Thyroid gland (tissue), 4 donors: ENCODE data around the gene LONRF3. TPM values are rescaled to one million over a fixed set of nuclear protein-coding genes. Genes with fewer than 3 reads are reported as not detected.
"Not testable (repeated sequence)": the region's sequence is repeated elsewhere in the genome, so short reads cannot be mapped to it uniquely, and the experiment has no call there.

Source experiments
- DNase-seq, 2 donors: peaks; one replicate each; pipeline ENCODE4 v3.0.0-alpha.2; 2019
- H3K27ac ChIP-seq, 3 donors: fragments of 200-600 bp; sonication (generic); 1 replicate in 2 of 3; 2 replicates in 1 of 3; pipeline ENCODE4 v1.5.1; 2016 to 2019; ENCODE audit warnings: mild to moderate bottlenecking in 1 of 3, moderate library complexity in 1 of 3
- H3K27me3 ChIP-seq: fragments of 200-600 bp; sonication (generic); one replicate; pipeline ENCODE4 v1.5.1; 2019
- H3K36me3 ChIP-seq, 2 donors: fragments of 200-600 bp; sonication (generic); one replicate each; pipeline ENCODE4 v1.5.1; 2016 to 2019
- H3K4me1 ChIP-seq, 2 donors: fragments of 200-600 bp; sonication (generic); one replicate each; pipeline ENCODE4 v1.5.1; 2017 to 2019
- H3K4me3 ChIP-seq, 3 donors: fragments of 200-600 bp; sonication (generic); replicated peaks in 1 of 3; 1 replicate in 2 of 3; 2 replicates in 1 of 3; pipeline ENCODE4 v1.5.1; 2016; ENCODE audit warnings: mild to moderate bottlenecking in 1 of 3
- H3K9me3 ChIP-seq: fragments of 200-600 bp; sonication (generic); one replicate; pipeline ENCODE4 v1.5.1; 2017
- POLR2A ChIP-seq, 2 donors: fragments of 450-650 bp; IDR thresholded peaks; one replicate each; pipeline ENCODE4 v1.6.1; 2017; ENCODE audit warnings: antibody characterized with exemption in 2 of 2, mild to moderate bottlenecking in 2 of 2, moderate library complexity in 1 of 2
- WGBS, 2 donors: methylation state at CpG; one replicate each; pipeline ENCODE4 v1.1.5; 2017; 5-methylcytosine and 5-hydroxymethylcytosine counted together
- intact Hi-C: fragments of 100-400 bp; cut with DNase I; formaldehyde crosslinking; loops from one replicate; pipeline ENCODE4 v1.15.1; 2023
- total RNA-seq, 4 donors: library from RNA; depleted of rRNA; stranded (reverse); fragments of >200 nt; gene quantifications; one replicate each; pipeline ENCODE4 v1.2.3, GENCODE V29; 2016
- TF ChIP-seq, protein P1 (sequence below), 6 experiments: fragments of 200-600 bp in 3 of 6; fragments of 450-650 bp in 3 of 6; sonication (generic) in 3 of 6; IDR thresholded peaks; one replicate each; pipeline ENCODE4 v1.5.1; 2016 to 2019; ENCODE audit warnings: antibody characterized with exemption in 6 of 6, mild to moderate bottlenecking in 2 of 6, inconsistent platforms in 1 of 6, moderate library complexity in 1 of 6

LONRF3 gene
- total RNA-seq, 4 donors from 2014 or later, result 32.1 to 106 (median 51.9) TPM

DNA sequence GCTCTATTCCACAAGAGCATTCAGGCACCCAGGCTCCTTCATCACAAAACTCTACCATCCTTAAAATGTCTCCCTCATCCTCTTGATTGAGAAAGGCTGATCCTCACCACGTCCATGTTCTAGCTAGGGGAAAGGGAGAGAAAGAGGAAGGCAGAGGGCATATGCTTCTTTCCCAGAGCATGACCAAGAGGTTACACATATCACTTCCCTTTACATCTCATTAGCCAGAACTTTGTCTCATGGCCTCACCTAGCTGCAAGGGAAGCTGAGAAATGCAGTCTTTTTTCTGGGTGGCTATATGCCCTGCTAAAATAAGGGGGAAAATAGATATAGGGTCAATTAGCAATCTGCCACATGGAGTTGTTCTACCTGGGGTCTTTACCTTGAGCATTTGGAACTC lies 42.7 kb downstream of the LONRF3 start:
- intact Hi-C loops, result no loop called here

DNA sequence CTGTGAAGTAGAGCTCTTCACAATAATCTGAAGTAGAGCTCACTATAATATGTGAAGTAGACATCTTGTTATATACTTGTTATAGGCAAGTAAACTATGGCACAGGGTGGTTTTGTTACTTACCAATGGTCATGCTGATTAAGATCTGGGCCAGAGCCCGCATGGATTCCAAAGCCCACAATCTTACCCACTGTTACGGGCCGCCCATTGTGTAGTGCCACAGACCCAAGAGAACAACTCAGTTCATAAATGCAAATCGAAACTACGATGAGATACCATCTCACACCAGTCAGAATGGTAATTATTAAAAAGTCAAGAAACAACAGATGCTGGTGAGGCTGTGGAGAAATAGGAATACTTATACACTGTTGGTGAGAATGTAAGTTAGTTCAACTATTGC lies 51.5 kb downstream of the LONRF3 start:
- no peak overlapping the region for H3K27ac ChIP-seq
- DNase-seq, result no peak
- no peak overlapping the region for H3K4me3 ChIP-seq
- 99% methylated on average over 5 of the region's 5 CpGs for WGBS, 2 donors
- no peaks in the 10 kb centered on the region for H3K4me1 ChIP-seq
- no peaks in the 10 kb centered on the region for H3K36me3 ChIP-seq
- H3K27me3 ChIP-seq, result no peaks in the 10 kb centered on the region
- H3K9me3 ChIP-seq, result no peaks in the 10 kb centered on the region
- intact Hi-C loops, result no loop called here
- TF ChIP-seq, protein P1, sequence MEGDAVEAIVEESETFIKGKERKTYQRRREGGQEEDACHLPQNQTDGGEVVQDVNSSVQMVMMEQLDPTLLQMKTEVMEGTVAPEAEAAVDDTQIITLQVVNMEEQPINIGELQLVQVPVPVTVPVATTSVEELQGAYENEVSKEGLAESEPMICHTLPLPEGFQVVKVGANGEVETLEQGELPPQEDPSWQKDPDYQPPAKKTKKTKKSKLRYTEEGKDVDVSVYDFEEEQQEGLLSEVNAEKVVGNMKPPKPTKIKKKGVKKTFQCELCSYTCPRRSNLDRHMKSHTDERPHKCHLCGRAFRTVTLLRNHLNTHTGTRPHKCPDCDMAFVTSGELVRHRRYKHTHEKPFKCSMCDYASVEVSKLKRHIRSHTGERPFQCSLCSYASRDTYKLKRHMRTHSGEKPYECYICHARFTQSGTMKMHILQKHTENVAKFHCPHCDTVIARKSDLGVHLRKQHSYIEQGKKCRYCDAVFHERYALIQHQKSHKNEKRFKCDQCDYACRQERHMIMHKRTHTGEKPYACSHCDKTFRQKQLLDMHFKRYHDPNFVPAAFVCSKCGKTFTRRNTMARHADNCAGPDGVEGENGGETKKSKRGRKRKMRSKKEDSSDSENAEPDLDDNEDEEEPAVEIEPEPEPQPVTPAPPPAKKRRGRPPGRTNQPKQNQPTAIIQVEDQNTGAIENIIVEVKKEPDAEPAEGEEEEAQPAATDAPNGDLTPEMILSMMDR (IDR thresholded peaks at IDR 0.05), result no peak
- no peak for TF ChIP-seq POLR2A (IDR thresholded peaks at IDR 0.05)

More for the DNA sequence above, 42.7 kb downstream of the LONRF3 start:
- H3K36me3 ChIP-seq, result peaks cover 5 to 26% of the 10 kb centered on the region in 2 donors
- no peaks in the 10 kb centered on the region for H3K27me3 ChIP-seq
- no peak for DNase-seq
- H3K4me3 ChIP-seq, result no peak overlapping the region
- no peaks in the 10 kb centered on the region for H3K9me3 ChIP-seq
- no peak overlapping the region for H3K27ac ChIP-seq
- TF ChIP-seq, protein P1 (IDR thresholded peaks at IDR 0.05), result no peak
- TF ChIP-seq POLR2A (IDR thresholded peaks at IDR 0.05), result no peak
- H3K4me1 ChIP-seq, result peaks cover 0 to 3% of the 10 kb centered on the region in 2 donors
- WGBS, 2 donors, result 80 to 100% methylated on average over 1 of the region's 1 CpG

DNA sequence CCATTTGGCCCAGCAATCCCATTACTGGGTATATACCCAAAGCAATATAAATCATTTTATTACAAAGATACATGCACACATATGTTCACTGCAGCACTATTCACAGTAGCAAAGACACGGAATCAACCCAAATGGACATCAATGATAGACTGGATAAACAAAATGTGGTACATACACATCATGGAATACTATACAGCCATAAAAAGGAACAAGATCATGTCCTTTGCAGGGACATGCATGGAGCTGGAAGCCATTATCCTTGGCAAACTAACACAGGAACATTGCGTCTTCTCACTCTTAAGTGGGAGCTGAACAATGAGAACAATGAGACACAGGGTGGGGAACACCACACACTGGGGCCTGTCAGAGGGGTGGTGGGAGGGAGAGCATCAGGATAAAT lies 51.9 kb downstream of the LONRF3 start:
- H3K9me3 ChIP-seq, H3K36me3 ChIP-seq, H3K27me3 ChIP-seq, H3K4me3 ChIP-seq, H3K4me1 ChIP-seq, intact Hi-C loops, H3K27ac ChIP-seq, DNase-seq: not testable (repeated sequence)
- 88 to 96% methylated on average over 2 of the region's 2 CpGs for WGBS, 2 donors

DNA sequence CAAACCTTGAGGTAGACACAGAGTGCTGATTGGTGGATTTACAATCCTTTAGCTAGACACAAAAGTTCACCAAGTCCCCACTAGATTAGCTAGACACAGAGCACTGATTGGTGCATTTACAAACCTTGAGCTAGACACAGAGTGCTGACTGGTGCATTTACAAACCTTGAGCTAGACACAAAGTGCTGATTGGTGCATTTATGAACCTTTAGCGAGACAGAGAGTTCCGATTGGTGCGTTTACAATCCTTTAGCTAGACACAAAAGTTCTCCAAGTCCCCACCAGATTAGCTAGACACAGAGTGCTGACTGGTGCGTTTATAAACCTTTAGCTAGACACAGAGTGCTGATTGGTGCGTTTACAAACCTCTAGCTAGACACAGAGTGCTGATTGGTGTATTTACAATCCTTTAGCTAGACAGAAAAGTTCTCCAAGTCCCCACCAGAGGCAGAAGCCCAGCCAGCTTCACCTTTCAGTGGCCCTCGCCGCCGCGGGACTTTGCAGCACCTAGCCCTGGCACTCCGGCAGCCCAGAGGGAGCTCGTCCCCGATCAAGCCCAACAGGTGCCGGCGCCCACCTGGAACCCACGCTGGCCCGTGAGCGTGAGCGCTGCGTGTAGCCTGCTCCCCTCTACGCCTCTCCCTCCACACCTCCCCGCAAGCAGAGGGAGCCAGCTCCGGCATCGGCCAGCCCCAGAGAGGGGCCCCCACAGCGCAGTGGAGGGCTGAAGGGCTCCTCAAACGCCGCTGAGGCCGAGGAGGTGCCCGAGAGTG lies 53.7 kb downstream of the LONRF3 start:
- H3K9me3 ChIP-seq, H3K4me3 ChIP-seq, H3K27ac ChIP-seq, intact Hi-C loops, DNase-seq, H3K27me3 ChIP-seq, H3K4me1 ChIP-seq, H3K36me3 ChIP-seq: not testable (repeated sequence)
- WGBS, 2 donors, result 87 to 97% methylated on average over 5 to 16 of the region's 28 CpGs

DNA sequence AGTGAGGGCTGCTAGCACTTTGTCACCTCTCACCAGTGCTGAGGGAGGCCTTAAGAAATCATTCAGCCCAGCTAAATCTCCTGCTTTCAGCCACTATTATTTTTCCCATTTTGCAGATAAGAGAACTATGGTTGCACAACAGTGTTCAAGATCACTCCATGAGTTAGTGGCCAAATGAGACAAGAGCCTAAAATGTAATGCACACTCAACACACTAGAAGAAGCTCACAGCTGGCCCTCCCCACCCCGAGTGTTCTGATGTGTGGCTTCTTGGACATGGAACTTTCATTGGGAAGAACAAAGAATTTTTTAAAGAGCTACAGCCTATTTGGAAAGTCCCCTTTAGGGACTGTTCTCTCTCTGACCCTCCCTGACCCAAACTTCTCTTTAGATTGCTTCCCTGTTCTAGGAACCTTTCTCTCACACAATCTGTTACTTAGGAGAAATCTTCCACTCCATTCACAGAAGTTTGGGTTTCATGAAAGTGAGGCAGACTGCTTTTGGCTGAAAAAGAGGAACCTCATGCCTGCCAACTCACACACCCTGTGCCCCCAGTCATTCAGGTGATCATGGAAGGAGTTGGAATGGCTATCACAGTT lies 54.4 kb downstream of the LONRF3 start:
- Histone ChIP-seq H3K4me1 (no peaks in the 10 kb centered on the region), H3K36me3 (no peaks in the 10 kb centered on the region), H3K4me3 (no peak overlapping the region), H3K27ac (no peak overlapping the region), H3K27me3 (no peaks in the 10 kb centered on the region), H3K9me3 (no peaks in the 10 kb centered on the region)
- TF ChIP-seq, protein P1 (IDR thresholded peaks at IDR 0.05), result no peak
- no peak for TF ChIP-seq POLR2A (IDR thresholded peaks at IDR 0.05)
- 43 to 56% methylated on average over 1 of the region's 1 CpG for WGBS, 2 donors
- DNase-seq, result no peak
- intact Hi-C loops, result no loop called here

DNA sequence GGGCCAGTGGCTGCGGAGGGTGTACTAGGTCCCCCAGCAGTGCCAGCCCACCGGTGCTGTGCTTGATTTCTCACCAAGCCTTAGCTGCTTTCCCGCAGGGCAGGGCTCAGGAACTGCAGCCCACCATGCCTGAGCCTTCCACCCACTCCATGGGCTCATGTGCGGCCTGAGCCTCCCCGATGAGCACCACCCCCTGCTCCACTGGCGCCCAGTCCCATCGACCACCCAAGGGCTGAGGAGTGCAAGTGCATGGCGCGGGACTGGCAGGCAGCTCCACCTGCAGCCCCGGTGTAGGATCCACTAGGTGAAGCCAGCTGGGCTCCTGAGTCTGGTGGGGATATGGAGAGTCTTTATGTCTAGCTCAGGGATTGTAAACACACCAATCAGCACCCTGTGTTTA lies 55.2 kb downstream of the LONRF3 start:
- DNase-seq, H3K4me1 ChIP-seq, H3K27me3 ChIP-seq, H3K36me3 ChIP-seq, H3K27ac ChIP-seq, H3K9me3 ChIP-seq, intact Hi-C loops, H3K4me3 ChIP-seq: not testable (repeated sequence)
- no CpG with 5 or more reads among the region's 10 CpGs for WGBS, 2 donors
